HL-60 (cell line): ENCODE results near the gene RFPL2.
A peak's percentile ranks its signal among the peaks of the same experiment; 100 is the strongest.

Experiments
- DNase-seq, 2 experiments: peaks; one replicate each; pipeline ENCODE4 v3.0.0-alpha.2; 2010 to 2020; ENCODE audit warnings: low read depth in 1 of 2, low spot score in 1 of 2
- H3K27ac ChIP-seq: fragments of 250-450 bp; sonication (Bioruptor Pico); replicated peaks from 2 replicates; pipeline ENCODE4 v1.5.1; 2020; ENCODE audit warnings: mild to moderate bottlenecking, moderate library complexity
- H3K27me3 ChIP-seq: fragments of 250-450 bp; sonication (Bioruptor Pico); 2 replicates; pipeline ENCODE4 v1.5.1; 2021; ENCODE audit warnings: mild to moderate bottlenecking, moderate library complexity; ENCODE audit not compliant: insufficient read depth, poor library complexity, severe bottlenecking
- H3K4me3 ChIP-seq: replicated peaks from 2 replicates; pipeline ENCODE4 v1.5.1; 2011; ENCODE audit warnings: mild to moderate bottlenecking, control low read depth, low read length; ENCODE audit not compliant: insufficient read depth
- GABPA ChIP-seq: IDR thresholded peaks from 2 replicates; pipeline ENCODE4 v1.6.1; 2012; ENCODE audit warnings: low read depth
- POLR2AphosphoS5 ChIP-seq: IDR thresholded peaks from 2 replicates; pipeline ENCODE4 v1.6.1; 2012; ENCODE audit warnings: low read depth
- SPI1 ChIP-seq: IDR thresholded peaks from 2 replicates; pipeline ENCODE4 v1.6.1; 2012; ENCODE audit warnings: low read depth, mild to moderate bottlenecking, borderline replicate concordance
- TF ChIP-seq, protein P1 (sequence below): IDR thresholded peaks from one replicate; pipeline ENCODE4 v1.5.1; 2011; ENCODE audit warnings: low read length, control low read depth, inconsistent platforms; ENCODE audit not compliant: insufficient read depth
- TF ChIP-seq, protein P2 (sequence below): IDR thresholded peaks from 2 replicates; pipeline ENCODE4 v1.6.1; 2012; ENCODE audit warnings: low read depth; ENCODE audit not compliant: insufficient replicate concordance

RFPL2 gene

DNA sequence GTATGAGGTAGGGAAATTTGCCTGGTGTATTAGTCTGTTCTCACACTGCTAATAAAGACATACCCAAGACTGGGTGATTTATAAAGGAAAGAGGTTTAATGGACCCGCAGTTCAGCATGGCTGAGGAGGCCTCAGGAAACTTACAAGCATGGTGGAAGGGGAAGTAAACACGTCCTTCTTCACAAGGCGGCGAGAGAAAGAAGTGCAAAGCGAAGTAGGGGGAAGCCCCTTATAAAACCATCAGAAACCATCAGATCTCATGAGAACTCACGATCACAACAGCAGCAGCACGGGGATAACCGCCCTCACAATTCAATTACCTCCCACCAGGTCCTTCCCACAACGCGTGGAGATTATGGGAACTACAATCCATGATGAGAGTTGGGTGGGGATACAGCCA is 12.0 kb upstream of the RFPL2 start:
- TF ChIP-seq GABPA: no peak
- TF ChIP-seq, protein P1, sequence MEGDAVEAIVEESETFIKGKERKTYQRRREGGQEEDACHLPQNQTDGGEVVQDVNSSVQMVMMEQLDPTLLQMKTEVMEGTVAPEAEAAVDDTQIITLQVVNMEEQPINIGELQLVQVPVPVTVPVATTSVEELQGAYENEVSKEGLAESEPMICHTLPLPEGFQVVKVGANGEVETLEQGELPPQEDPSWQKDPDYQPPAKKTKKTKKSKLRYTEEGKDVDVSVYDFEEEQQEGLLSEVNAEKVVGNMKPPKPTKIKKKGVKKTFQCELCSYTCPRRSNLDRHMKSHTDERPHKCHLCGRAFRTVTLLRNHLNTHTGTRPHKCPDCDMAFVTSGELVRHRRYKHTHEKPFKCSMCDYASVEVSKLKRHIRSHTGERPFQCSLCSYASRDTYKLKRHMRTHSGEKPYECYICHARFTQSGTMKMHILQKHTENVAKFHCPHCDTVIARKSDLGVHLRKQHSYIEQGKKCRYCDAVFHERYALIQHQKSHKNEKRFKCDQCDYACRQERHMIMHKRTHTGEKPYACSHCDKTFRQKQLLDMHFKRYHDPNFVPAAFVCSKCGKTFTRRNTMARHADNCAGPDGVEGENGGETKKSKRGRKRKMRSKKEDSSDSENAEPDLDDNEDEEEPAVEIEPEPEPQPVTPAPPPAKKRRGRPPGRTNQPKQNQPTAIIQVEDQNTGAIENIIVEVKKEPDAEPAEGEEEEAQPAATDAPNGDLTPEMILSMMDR: no peak
- TF ChIP-seq POLR2AphosphoS5: no peak
- TF ChIP-seq, protein P2, sequence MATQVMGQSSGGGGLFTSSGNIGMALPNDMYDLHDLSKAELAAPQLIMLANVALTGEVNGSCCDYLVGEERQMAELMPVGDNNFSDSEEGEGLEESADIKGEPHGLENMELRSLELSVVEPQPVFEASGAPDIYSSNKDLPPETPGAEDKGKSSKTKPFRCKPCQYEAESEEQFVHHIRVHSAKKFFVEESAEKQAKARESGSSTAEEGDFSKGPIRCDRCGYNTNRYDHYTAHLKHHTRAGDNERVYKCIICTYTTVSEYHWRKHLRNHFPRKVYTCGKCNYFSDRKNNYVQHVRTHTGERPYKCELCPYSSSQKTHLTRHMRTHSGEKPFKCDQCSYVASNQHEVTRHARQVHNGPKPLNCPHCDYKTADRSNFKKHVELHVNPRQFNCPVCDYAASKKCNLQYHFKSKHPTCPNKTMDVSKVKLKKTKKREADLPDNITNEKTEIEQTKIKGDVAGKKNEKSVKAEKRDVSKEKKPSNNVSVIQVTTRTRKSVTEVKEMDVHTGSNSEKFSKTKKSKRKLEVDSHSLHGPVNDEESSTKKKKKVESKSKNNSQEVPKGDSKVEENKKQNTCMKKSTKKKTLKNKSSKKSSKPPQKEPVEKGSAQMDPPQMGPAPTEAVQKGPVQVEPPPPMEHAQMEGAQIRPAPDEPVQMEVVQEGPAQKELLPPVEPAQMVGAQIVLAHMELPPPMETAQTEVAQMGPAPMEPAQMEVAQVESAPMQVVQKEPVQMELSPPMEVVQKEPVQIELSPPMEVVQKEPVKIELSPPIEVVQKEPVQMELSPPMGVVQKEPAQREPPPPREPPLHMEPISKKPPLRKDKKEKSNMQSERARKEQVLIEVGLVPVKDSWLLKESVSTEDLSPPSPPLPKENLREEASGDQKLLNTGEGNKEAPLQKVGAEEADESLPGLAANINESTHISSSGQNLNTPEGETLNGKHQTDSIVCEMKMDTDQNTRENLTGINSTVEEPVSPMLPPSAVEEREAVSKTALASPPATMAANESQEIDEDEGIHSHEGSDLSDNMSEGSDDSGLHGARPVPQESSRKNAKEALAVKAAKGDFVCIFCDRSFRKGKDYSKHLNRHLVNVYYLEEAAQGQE: no peak
- TF ChIP-seq SPI1: no peak
- H3K27me3 ChIP-seq: no peaks in the 10 kb centered on the region

DNA sequence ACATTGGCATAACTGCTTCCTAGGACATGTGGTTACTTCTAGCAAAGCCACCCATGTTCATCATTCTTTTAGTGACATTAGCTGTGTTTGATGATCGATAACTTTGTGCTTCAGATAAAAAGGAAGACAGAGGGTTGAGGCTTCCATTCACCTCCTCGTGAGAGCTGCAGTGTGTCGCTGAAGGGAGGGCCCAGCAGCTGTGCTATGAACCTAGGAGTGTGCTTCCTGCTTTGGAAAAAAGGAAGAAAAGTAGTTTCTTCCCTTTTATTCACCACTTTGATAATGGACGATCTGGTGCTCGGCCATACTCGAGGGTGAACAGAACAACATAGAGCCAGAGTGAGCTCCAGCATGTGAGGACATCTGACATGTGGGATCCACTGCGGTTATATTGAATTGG is 6.1 kb upstream of the RFPL2 start:
- H3K27ac ChIP-seq: no peak overlapping the region
- peak in 1 of 2 experiments; percentile 42 for DNase-seq
- no peak for TF ChIP-seq GABPA
- TF ChIP-seq, protein P1: no peak
- TF ChIP-seq POLR2AphosphoS5: no peak
- no peak for TF ChIP-seq SPI1
- TF ChIP-seq, protein P2: no peak
- no peak overlapping the region for H3K4me3 ChIP-seq
- no peaks in the 10 kb centered on the region for H3K27me3 ChIP-seq

More for the DNA sequence above, 12.0 kb upstream of the RFPL2 start:
- Histone ChIP-seq H3K27ac (peak overlapping the region; percentile 47), H3K4me3 (no peak overlapping the region)
- no peak for DNase-seq

DNA sequence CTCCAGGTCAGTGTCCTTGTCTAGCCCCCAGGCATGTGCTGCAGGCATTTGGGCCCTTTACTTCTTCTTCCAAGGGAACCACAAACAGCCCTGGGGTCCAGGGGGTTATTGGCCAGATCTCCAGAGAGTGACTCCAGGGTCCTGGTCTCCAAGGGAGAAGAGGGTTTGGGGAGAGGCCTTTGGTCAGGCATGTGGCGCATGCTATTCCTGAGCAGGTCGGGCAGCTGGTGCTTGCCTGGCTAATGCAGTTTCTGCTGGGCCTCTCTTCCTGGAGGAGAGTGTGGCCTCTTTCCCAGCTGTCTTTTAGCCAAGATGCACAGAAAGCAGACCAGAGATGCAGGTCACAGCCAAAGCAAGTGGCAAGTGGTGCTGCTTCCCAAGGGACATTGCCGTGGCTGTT is 3.8 kb upstream of the RFPL2 start:
- TF ChIP-seq GABPA: no peak
- TF ChIP-seq, protein P1: no peak
- no peak for TF ChIP-seq SPI1
- TF ChIP-seq, protein P2: no peak
- no peak for TF ChIP-seq POLR2AphosphoS5
- H3K27ac ChIP-seq: no peak overlapping the region

More for the DNA sequence above, 3.8 kb upstream of the RFPL2 start:
- H3K27me3 ChIP-seq: no peaks in the 10 kb centered on the region
- DNase-seq: no peak
- H3K4me3 ChIP-seq: no peak overlapping the region
